H9 (cell line): ENCODE data around the gene ACKR3. TPM values are rescaled to one million over a fixed set of nuclear protein-coding genes. Genes with fewer than 3 reads are reported as not detected.

Source experiments
- DNase-seq: peaks from one replicate; pipeline ENCODE4 v3.0.0-alpha.2; 2017
- H2AFZ ChIP-seq: one replicate; pipeline ENCODE4 v1.6.1; 2013; ENCODE audit warnings: mild to moderate bottlenecking, low read length, control low read depth, moderate library complexity
- H2AK5ac ChIP-seq: 2 replicates; pipeline ENCODE4 v1.6.1; 2013; ENCODE audit warnings: low read length, control low read depth, mixed read lengths; ENCODE audit not compliant: insufficient read length
- H2BK120ac ChIP-seq: one replicate; pipeline ENCODE4 v1.6.1; 2013; ENCODE audit warnings: low read depth, mild to moderate bottlenecking, low read length, control low read depth, inconsistent platforms; ENCODE audit not compliant: poor library complexity, severe bottlenecking
- H2BK12ac ChIP-seq: 2 replicates; pipeline ENCODE4 v1.6.1; 2013; ENCODE audit warnings: low read length, control low read depth, mixed read lengths, low read depth; ENCODE audit not compliant: insufficient read length
- H2BK15ac ChIP-seq: 2 replicates; pipeline ENCODE4 v1.6.1; 2013; ENCODE audit warnings: low read depth, low read length, control low read depth
- H2BK20ac ChIP-seq: one replicate; pipeline ENCODE4 v1.6.1; 2013; ENCODE audit warnings: low read depth, mild to moderate bottlenecking, low read length, control low read depth, inconsistent platforms; ENCODE audit not compliant: poor library complexity, severe bottlenecking
- H2BK5ac ChIP-seq: 2 replicates; pipeline ENCODE4 v1.6.1; 2013; ENCODE audit warnings: low read length, control low read depth, mixed read lengths; ENCODE audit not compliant: insufficient read length
- H3K14ac ChIP-seq: 2 replicates; pipeline ENCODE4 v1.6.1; 2013; ENCODE audit warnings: low read length, control low read depth; ENCODE audit not compliant: insufficient read depth
- H3K18ac ChIP-seq: 2 replicates; pipeline ENCODE4 v1.6.1; 2013; ENCODE audit warnings: low read depth, mild to moderate bottlenecking, mixed read lengths, low read length, control low read depth; ENCODE audit not compliant: insufficient read length
- H3K23ac ChIP-seq: 2 replicates; pipeline ENCODE4 v1.6.1; 2013; ENCODE audit warnings: low read length, control low read depth, mixed read lengths, low read depth; ENCODE audit not compliant: insufficient read length
- H3K23me2 ChIP-seq: 2 replicates; pipeline ENCODE4 v1.6.1; 2013; ENCODE audit warnings: low read depth, mild to moderate bottlenecking, mixed read lengths, low read length, control low read depth; ENCODE audit not compliant: insufficient read length, poor library complexity, severe bottlenecking
- H3K27ac ChIP-seq: 2 replicates; pipeline ENCODE4 v1.5.1; 2013; ENCODE audit warnings: low read length, control low read depth, mixed read lengths, low read depth; ENCODE audit not compliant: insufficient read length
- H3K27me3 ChIP-seq: 2 replicates; pipeline ENCODE4 v1.6.1; 2013; ENCODE audit warnings: low read length, control low read depth, inconsistent platforms; ENCODE audit not compliant: insufficient read depth
- H3K4ac ChIP-seq: 2 replicates; pipeline ENCODE4 v1.6.1; 2013; ENCODE audit warnings: low read depth, mild to moderate bottlenecking, control low read depth, inconsistent platforms, low read length, moderate library complexity
- H3K4me1 ChIP-seq: 2 replicates; pipeline ENCODE4 v1.6.1; 2013; ENCODE audit warnings: low read length, control low read depth, inconsistent platforms; ENCODE audit not compliant: insufficient read depth
- H3K4me2 ChIP-seq: 2 replicates; pipeline ENCODE4 v1.6.1; 2013; ENCODE audit warnings: low read length, control low read depth, mixed read lengths; ENCODE audit not compliant: insufficient read length, insufficient read depth
- H3K56ac ChIP-seq: 2 replicates; pipeline ENCODE4 v1.6.1; 2013; ENCODE audit warnings: low read depth, mild to moderate bottlenecking, mixed read lengths, low read length, control low read depth; ENCODE audit not compliant: insufficient read length
- H3K79me1 ChIP-seq: 2 replicates; pipeline ENCODE4 v1.6.1; 2013; ENCODE audit warnings: low read depth, mild to moderate bottlenecking, moderate library complexity, low read length, control low read depth, inconsistent platforms; ENCODE audit not compliant: insufficient read depth, poor library complexity, severe bottlenecking
- H3K79me2 ChIP-seq: 2 replicates; pipeline ENCODE4 v1.6.1; 2013; ENCODE audit warnings: low read length, control low read depth, inconsistent platforms; ENCODE audit not compliant: insufficient read depth
- H3K9ac ChIP-seq: 2 replicates; pipeline ENCODE4 v1.6.1; 2013; ENCODE audit warnings: low read length, control low read depth, mixed read lengths; ENCODE audit not compliant: insufficient read length; ENCODE audit errors: extremely low read depth
- H3K9me3 ChIP-seq: one replicate; pipeline ENCODE4 v1.6.1; 2013; ENCODE audit warnings: low read depth, low read length, inconsistent platforms; ENCODE audit not compliant: control insufficient read depth
- H3T11ph ChIP-seq: one replicate; pipeline ENCODE4 v1.6.1; 2013; ENCODE audit warnings: mild to moderate bottlenecking, low read length, control low read depth, inconsistent platforms
- H4K20me1 ChIP-seq: one replicate; pipeline ENCODE4 v1.6.1; 2013; ENCODE audit not compliant: control insufficient read depth, insufficient read length, insufficient read depth
- H4K5ac ChIP-seq: 2 replicates; pipeline ENCODE4 v1.6.1; 2013; ENCODE audit warnings: low read depth, mild to moderate bottlenecking, mixed read lengths, low read length, control low read depth; ENCODE audit not compliant: insufficient read length
- H4K8ac ChIP-seq: replicated peaks from 2 replicates; pipeline ENCODE4 v1.6.1; 2013; ENCODE audit warnings: low read length, control low read depth, mixed read lengths, low read depth; ENCODE audit not compliant: insufficient read length
- H4K91ac ChIP-seq: 2 replicates; pipeline ENCODE4 v1.6.1; 2013; ENCODE audit warnings: low read depth, mild to moderate bottlenecking, moderate library complexity, mixed read lengths, low read length, control low read depth; ENCODE audit not compliant: insufficient read length
- H3K27ac Mint-ChIP-seq, 3 experiments: 2 replicates in 2 of 3; 3 replicates in 1 of 3; pipeline ENCODE4 v1.8.0; 2020 to 2021; ENCODE audit warnings: mixed read lengths in 3 of 3, mild to moderate bottlenecking in 1 of 3, moderate library complexity in 1 of 3
- H3K27me3 Mint-ChIP-seq: 2 replicates; pipeline ENCODE4 v1.8.0; 2021; ENCODE audit warnings: low read depth, mild to moderate bottlenecking, moderate library complexity, mixed read lengths
- H3K36me3 Mint-ChIP-seq, 3 experiments: 2 replicates in 2 of 3; 3 replicates in 1 of 3; pipeline ENCODE4 v1.8.0; 2020 to 2021; ENCODE audit warnings: low read depth in 3 of 3, mixed read lengths in 3 of 3; ENCODE audit not compliant: insufficient read depth in 1 of 3
- H3K4me1 Mint-ChIP-seq, 2 experiments: 2 replicates each; pipeline ENCODE4 v1.8.0; 2020; ENCODE audit warnings: mixed read lengths in 2 of 2
- H3K4me3 Mint-ChIP-seq, 2 experiments: 2 replicates in 1 of 2; 3 replicates in 1 of 2; pipeline ENCODE4 v1.8.0; 2020 to 2021; ENCODE audit warnings: mild to moderate bottlenecking in 2 of 2, mixed read lengths in 2 of 2, moderate library complexity in 1 of 2
- H3K9me3 Mint-ChIP-seq, 2 experiments: 2 replicates in 1 of 2; 3 replicates in 1 of 2; pipeline ENCODE4 v1.8.0; 2020; ENCODE audit warnings: mild to moderate bottlenecking in 2 of 2, mixed read lengths in 2 of 2, moderate library complexity in 1 of 2
- CTCF ChIP-seq: fragments of 200-600 bp; sonication (generic); conservative IDR thresholded peaks from 3 replicates; pipeline ENCODE4 v1.8.0; 2021; ENCODE audit warnings: antibody characterized with exemption, mild to moderate bottlenecking
- WGBS: extraction: QIAGEN DNeasy Blood & Tissue Kit; methylation state at CpG from one replicate; pipeline ENCODE4 v1.1.7; 2013; ENCODE audit warnings: missing lambda C conversion rate, low lambda C conversion rate, mixed read lengths; ENCODE audit not compliant: insufficient read length; ENCODE audit errors: extremely low coverage; 5-methylcytosine and 5-hydroxymethylcytosine counted together
- total RNA-seq: library from RNA; stranded (reverse); gene quantifications from 2 replicates; pipeline ENCODE4 v1.2.1, GENCODE V29; 2021

Gene ACKR3
- total RNA-seq, 1 experiment from 2014 or later: 0.44 TPM

DNA sequence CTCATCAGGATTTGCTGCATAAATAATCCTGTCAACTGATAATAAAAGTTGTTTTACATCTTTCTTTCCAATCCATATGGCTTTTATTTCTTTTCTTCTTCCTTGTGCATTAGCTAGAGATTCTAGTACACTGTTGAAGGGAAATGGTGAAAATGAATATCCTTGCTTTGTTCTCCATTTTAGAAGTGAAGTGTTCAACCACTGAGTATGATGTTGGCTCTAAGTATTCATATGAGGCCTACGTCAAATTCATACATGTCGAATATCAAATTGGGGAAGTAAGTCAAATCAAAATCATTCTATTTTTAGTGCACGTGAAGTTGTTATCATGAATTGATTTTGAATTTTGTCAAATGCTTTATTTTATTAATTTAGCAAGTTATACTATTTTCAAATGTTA is 7.8 kb upstream of the ACKR3 start:
- no peak overlapping the region for H2BK12ac ChIP-seq
- H3K79me1 ChIP-seq: no peaks in the 10 kb centered on the region
- Mint-ChIP-seq H3K27me3 (peaks cover 22% of the 10 kb centered on the region), H3K9me3 (no peaks in the 10 kb centered on the region; a peak in 1 of 5 replicates), H3K36me3 (no peaks in the 10 kb centered on the region; a peak in 2 of 7 replicates), H3K4me1 (peaks cover 22 to 26% of the 10 kb centered on the region in 2 experiments), H3K27ac (no peak overlapping the region), H3K4me3 (no peak overlapping the region)
- no peak for TF ChIP-seq CTCF
- H3K27ac ChIP-seq: no peak overlapping the region
- H4K5ac ChIP-seq: no peak overlapping the region
- H3K56ac ChIP-seq: no peak overlapping the region
- H3K18ac ChIP-seq: no peak overlapping the region
- no peak overlapping the region for H3K4me2 ChIP-seq
- no peaks in the 10 kb centered on the region for H3K79me2 ChIP-seq
- no CpG with 5 or more reads among the region's 3 CpGs for WGBS
- no peak overlapping the region for H3K14ac ChIP-seq
- no peak overlapping the region for H4K91ac ChIP-seq
- no peak overlapping the region for H3K9ac ChIP-seq
- no peak overlapping the region for H2AK5ac ChIP-seq
- no peaks in the 10 kb centered on the region for H3K27me3 ChIP-seq
- H2AFZ ChIP-seq: no peak overlapping the region
- H3K9me3 ChIP-seq: no peaks in the 10 kb centered on the region
- H4K8ac ChIP-seq: no peak overlapping the region
- H3K4ac ChIP-seq: no peak overlapping the region
- no peaks in the 10 kb centered on the region for H4K20me1 ChIP-seq
- DNase-seq: no peak
- 0 out of 2 replicates have a peak, but pooled peaks cover 1% of the 10 kb centered on the region for H3K4me1 ChIP-seq
- no peaks in the 10 kb centered on the region for H3K23me2 ChIP-seq
- no peak overlapping the region for H2BK15ac ChIP-seq
- no peak overlapping the region for H2BK5ac ChIP-seq
- H2BK120ac ChIP-seq: no peak overlapping the region
- no peak overlapping the region for H3T11ph ChIP-seq
- no peak overlapping the region for H3K23ac ChIP-seq
- H2BK20ac ChIP-seq: no peak overlapping the region
